Measurements from ENCODE around the gene MRPS31. TPM values are rescaled to one million over a fixed set of nuclear protein-coding genes. Genes with fewer than 3 reads are reported as not detected.
"Not testable (repeated sequence)": the region's sequence is repeated elsewhere in the genome, so short reads cannot be mapped to it uniquely, and the experiment has no call there.

The MRPS31 gene
- polyA plus RNA-seq, 1 of the 3 experiments (the other 2 are of a cell fraction), result 13.3 TPM

DNA sequence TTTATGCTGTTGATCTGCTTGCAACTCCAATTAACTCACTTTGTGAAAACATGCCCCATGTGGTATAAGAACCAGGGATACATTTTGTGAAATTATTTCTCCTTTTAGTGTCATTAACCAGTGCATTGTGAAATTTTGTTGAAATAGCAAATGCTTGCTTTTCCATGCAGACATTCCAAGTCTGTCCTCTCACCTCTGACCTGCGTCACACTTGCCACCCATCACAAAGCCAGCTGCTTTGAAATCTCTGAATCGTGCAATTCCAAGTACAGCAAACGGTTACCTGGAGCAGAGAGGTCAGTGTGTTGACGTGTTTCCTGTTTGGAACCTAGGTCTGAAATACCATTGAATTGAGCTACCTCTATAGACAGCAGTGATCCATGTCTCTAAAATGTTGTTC is 13.6 kb upstream of the MRPS31 start:
- Histone ChIP-seq H3K27me3 (ENCODE audit: insufficient read depth) (no peaks in the 10 kb centered on the region), H3K9me3 (no peaks in the 10 kb centered on the region), H3F3A (replicated peaks; ENCODE audit: insufficient read depth) (peaks cover 3% of the 10 kb centered on the region), H4K20me1 (ENCODE audit: insufficient read depth) (no peaks in the 10 kb centered on the region), H3K4me2 (no peak overlapping the region), H3K9ac (no peak overlapping the region), H3K36me3 (replicated peaks in 1 of 2; ENCODE audit: control insufficient read depth in 1 of 2, insufficient read depth in 2 of 2, low read length in 1 of 2) (no peaks in the 10 kb centered on the region), H3K79me2 (ENCODE audit: insufficient read depth) (peaks cover 7% of the 10 kb centered on the region; the same call in 1 of the 2 replicates), H3K4me1 (ENCODE audit: control insufficient read depth in 1 of 2, insufficient read depth in 2 of 2, low read depth in 1 of 2, low read length in 1 of 2) (no peaks in the 10 kb centered on the region), H2AFZ (ENCODE audit: low read depth) (no peak overlapping the region), H3K9me2 (no peaks in the 10 kb centered on the region), H3K27ac (ENCODE audit: low read depth in 2 of 2, low read length in 1 of 2) (no peak overlapping the region), H3K4me3 (ENCODE audit: low read depth in 2 of 2, low read length in 1 of 2) (no peak overlapping the region)
- CTCF ChIA-PET, result interaction anchor here (1.1 kb wide), 1 partner anchor 8 kb away, joined by 4 read pairs; no protein-coding TSS in a partner anchor
- DNase-seq, result no peak
- no peak for TF ChIP-seq EP300 (IDR thresholded peaks at IDR 0.05; ENCODE audit: borderline replicate concordance in 1 of 2, low read depth in 1 of 2, low read length in 1 of 2)
- TF ChIP-seq GATA2 (CRISPR knock-in tag; IDR thresholded peaks at IDR 0.05), result no peak
- no peak for TF ChIP-seq RFX5 (IDR thresholded peaks at IDR 0.05; ENCODE audit: low read length)
- TF ChIP-seq TEAD4 (IDR thresholded peaks at IDR 0.05; ENCODE audit: borderline replicate concordance, insufficient read depth), result no peak
- TF ChIP-seq, protein P1, sequence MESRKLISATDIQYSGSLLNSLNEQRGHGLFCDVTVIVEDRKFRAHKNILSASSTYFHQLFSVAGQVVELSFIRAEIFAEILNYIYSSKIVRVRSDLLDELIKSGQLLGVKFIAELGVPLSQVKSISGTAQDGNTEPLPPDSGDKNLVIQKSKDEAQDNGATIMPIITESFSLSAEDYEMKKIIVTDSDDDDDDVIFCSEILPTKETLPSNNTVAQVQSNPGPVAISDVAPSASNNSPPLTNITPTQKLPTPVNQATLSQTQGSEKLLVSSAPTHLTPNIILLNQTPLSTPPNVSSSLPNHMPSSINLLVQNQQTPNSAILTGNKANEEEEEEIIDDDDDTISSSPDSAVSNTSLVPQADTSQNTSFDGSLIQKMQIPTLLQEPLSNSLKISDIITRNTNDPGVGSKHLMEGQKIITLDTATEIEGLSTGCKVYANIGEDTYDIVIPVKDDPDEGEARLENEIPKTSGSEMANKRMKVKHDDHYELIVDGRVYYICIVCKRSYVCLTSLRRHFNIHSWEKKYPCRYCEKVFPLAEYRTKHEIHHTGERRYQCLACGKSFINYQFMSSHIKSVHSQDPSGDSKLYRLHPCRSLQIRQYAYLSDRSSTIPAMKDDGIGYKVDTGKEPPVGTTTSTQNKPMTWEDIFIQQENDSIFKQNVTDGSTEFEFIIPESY (IDR thresholded peaks at IDR 0.05; ENCODE audit: borderline replicate concordance, low read depth), result no peak
- TF ChIP-seq, protein P2, sequence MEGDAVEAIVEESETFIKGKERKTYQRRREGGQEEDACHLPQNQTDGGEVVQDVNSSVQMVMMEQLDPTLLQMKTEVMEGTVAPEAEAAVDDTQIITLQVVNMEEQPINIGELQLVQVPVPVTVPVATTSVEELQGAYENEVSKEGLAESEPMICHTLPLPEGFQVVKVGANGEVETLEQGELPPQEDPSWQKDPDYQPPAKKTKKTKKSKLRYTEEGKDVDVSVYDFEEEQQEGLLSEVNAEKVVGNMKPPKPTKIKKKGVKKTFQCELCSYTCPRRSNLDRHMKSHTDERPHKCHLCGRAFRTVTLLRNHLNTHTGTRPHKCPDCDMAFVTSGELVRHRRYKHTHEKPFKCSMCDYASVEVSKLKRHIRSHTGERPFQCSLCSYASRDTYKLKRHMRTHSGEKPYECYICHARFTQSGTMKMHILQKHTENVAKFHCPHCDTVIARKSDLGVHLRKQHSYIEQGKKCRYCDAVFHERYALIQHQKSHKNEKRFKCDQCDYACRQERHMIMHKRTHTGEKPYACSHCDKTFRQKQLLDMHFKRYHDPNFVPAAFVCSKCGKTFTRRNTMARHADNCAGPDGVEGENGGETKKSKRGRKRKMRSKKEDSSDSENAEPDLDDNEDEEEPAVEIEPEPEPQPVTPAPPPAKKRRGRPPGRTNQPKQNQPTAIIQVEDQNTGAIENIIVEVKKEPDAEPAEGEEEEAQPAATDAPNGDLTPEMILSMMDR (IDR thresholded peaks at IDR 0.05), result no peak
- TF ChIP-seq, protein P3, sequence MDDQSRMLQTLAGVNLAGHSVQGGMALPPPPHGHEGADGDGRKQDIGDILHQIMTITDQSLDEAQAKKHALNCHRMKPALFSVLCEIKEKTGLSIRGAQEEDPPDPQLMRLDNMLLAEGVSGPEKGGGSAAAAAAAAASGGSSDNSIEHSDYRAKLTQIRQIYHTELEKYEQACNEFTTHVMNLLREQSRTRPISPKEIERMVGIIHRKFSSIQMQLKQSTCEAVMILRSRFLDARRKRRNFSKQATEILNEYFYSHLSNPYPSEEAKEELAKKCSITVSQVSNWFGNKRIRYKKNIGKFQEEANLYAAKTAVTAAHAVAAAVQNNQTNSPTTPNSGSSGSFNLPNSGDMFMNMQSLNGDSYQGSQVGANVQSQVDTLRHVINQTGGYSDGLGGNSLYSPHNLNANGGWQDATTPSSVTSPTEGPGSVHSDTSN (IDR thresholded peaks at IDR 0.05), result no peak
- TF ChIP-seq, protein P4, sequence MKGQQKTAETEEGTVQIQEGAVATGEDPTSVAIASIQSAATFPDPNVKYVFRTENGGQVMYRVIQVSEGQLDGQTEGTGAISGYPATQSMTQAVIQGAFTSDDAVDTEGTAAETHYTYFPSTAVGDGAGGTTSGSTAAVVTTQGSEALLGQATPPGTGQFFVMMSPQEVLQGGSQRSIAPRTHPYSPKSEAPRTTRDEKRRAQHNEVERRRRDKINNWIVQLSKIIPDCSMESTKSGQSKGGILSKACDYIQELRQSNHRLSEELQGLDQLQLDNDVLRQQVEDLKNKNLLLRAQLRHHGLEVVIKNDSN (IDR thresholded peaks at IDR 0.05; ENCODE audit: borderline replicate concordance, low read depth), result no peak
- TF ChIP-seq GABPA (IDR thresholded peaks at IDR 0.05; ENCODE audit: low read depth), result no peak
- TF ChIP-seq FOSL2 (IDR thresholded peaks at IDR 0.05; ENCODE audit: borderline replicate concordance, low read depth), result no peak
- TF ChIP-seq MEF2A (IDR thresholded peaks at IDR 0.05; ENCODE audit: borderline replicate concordance, low read depth), result no peak
- no peak for TF ChIP-seq RXRA (IDR thresholded peaks at IDR 0.05; ENCODE audit: borderline replicate concordance, low read depth)
- no peak for TF ChIP-seq EZH2phosphoT487 (IDR thresholded peaks at IDR 0.05; ENCODE audit: borderline replicate concordance, low read depth)
- no peak for TF ChIP-seq SIN3A (IDR thresholded peaks at IDR 0.05; ENCODE audit: borderline replicate concordance, low read depth, low read length)
- TF ChIP-seq RAD21 (IDR thresholded peaks at IDR 0.05; ENCODE audit: low read length), result no peak
- no peak for TF ChIP-seq JUND (IDR thresholded peaks at IDR 0.05)
- TF ChIP-seq YY1 (IDR thresholded peaks at IDR 0.05; ENCODE audit: low read depth), result no peak
- no peak for TF ChIP-seq NFIC (IDR thresholded peaks at IDR 0.05; ENCODE audit: borderline replicate concordance)
- no peak for TF ChIP-seq FOXJ3 (CRISPR knock-in tag; IDR thresholded peaks at IDR 0.05)
- WGBS (ENCODE audit: low lambda C conversion rate), result 95% methylated on average over 4 of the region's 4 CpGs
- POLR2A ChIA-PET, result no interaction called here

DNA sequence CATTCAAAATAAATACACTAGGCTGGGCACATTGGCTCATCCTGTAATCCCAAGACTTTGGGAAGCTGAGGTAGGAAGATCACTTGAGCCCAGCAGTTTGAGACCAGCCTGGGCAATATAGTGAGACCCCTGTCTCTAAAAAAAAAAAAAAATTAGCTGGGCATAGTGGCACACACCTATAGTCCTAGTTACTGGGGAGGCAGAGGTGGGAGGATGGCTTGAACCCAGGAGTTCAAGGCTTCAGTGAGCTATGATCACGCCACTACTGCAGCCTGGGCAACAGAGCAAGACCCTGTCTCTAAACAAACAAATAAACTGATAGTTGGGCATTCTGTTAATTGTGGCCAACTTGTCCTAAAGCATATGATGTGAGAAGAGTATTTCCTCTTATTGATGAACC is 12.0 kb upstream of the MRPS31 start:
- H3K4me2 ChIP-seq; H2AFZ ChIP-seq (ENCODE audit: low read depth); H3K4me3 ChIP-seq (ENCODE audit: low read depth in 2 of 2, low read length in 1 of 2); H3K9me2 ChIP-seq; H3K36me3 ChIP-seq (replicated peaks in 1 of 2; ENCODE audit: control insufficient read depth in 1 of 2, insufficient read depth in 2 of 2, low read length in 1 of 2); H3K4me1 ChIP-seq (ENCODE audit: control insufficient read depth in 1 of 2, insufficient read depth in 2 of 2, low read depth in 1 of 2, low read length in 1 of 2); H3K9me3 ChIP-seq; H3K9ac ChIP-seq; H4K20me1 ChIP-seq (ENCODE audit: insufficient read depth); POLR2A ChIA-PET; DNase-seq; H3K27me3 ChIP-seq (ENCODE audit: insufficient read depth); H3K79me2 ChIP-seq (ENCODE audit: insufficient read depth); H3K27ac ChIP-seq (ENCODE audit: low read depth in 2 of 2, low read length in 1 of 2); H3F3A ChIP-seq (replicated peaks; ENCODE audit: insufficient read depth): not testable (repeated sequence)
- 85% methylated on average over 1 of the region's 1 CpG for WGBS (ENCODE audit: low lambda C conversion rate)
- CTCF ChIA-PET, result interaction anchor here (0.6 to 1.6 kb wide), 2 partner anchors 139 to 1101 kb away, joined by 3 to 4 read pairs; no protein-coding TSS in a partner anchor
